Fibroblast of skin of right quadriceps (primary cell): ENCODE results near the gene MOB3B.

Source experiments
- DNase-seq: peaks from one replicate; pipeline ENCODE4 v3.0.0-alpha.2; 2013

The MOB3B gene

DNA sequence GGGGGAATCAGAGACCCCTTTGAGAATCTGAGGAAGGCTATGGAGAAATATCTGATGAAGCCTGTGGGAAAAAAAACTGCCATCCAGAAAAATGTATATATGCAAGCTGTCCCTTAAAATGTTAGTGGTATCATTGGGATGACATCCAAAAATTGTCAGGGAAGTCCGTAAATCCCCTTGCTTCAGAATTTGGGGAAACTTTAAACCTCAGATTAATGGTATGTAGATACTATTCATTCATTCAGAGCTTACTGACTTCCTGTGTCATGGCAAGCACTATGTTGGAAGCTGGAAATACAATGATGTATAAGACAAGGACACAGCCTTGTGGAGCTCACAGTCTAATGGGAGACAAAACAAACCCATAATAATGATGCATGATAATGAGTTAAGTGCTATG, 10.9 kb upstream of the MOB3B start:
- no peak for DNase-seq

DNA sequence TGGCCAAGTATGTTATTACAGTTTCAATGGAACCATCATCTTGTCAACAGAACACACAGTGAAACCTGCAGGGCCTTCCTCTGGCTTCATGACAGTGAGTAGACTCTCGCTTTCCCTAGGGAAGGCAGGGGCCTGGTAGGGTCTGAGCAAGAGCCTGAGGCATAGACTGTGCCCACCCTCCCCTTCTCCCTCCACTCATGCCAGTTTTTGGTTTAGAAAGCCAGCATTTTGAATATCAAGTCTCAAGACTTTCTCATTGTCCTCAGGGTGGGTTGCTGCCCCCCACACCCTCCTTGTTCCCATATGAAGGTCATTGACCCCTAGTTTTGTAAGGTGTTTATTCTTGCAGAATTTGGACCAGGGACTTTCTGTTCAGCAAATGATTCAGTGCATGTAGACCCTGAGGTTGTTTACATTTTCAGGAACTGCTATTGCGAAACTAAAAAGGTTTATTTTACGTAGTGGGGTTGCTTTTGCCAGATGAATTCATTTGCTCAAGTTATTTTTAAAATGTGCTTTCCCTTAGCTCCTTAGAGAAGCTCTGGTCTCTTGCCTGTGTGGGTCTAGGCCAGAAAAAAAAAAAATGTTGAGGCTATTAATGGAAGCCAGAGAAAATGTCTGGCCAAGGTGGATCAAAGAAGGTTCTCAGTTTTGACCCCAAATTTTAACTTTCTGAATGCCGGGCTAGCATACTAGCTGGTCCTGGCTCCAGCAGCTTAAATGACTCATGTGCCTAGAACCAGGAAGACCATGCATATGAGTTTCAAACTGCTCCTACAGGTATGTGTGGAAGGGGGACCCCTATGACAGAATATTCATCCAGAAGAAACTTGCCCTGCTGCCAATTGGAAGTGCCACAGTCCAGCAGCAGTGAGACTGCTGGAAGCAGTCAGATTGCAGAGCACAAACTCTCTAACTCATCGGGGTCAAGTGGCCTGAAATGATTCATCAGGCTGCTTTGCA, 10.1 kb upstream of the MOB3B start:
- DNase-seq: peak; percentile 44

DNA sequence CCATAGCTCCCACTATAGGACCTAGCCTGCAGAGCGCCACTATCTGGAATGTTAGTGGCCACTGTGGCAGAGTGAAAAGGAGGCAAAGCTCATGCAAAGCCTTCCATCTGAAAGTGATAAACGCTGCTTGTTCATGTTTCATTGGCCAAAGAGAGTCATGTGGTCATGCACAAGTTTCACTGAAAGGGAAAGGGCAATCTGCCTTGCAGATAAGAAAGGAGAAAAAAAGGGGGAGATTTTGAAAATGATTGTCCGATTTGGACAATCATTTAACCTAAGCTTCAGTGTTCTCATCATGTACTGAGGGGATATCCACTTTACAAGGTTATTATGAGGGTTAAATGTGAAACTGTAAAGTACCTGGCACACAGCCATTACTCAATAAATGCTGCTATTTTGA, 9.0 kb upstream of the MOB3B start:
- DNase-seq: no peak

DNA sequence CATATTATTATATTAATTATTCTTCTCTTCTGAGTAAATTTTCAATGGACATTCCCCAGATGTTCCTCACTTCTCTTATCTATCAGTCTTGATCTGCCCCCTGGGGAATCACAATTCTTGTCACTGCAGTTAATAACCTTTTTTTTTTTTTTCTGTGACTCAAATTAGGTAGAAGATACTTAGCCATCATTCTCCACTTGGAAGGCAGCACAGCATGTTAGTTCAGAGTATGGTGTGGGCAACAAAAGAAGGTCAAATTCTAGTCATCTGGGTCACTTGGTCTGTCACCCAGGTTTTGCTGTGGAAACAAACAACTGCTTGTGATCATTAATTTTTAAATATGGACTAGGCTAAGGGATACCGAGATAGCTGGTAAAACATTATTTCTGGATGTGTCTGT, 8.1 kb upstream of the MOB3B start:
- no peak for DNase-seq

DNA sequence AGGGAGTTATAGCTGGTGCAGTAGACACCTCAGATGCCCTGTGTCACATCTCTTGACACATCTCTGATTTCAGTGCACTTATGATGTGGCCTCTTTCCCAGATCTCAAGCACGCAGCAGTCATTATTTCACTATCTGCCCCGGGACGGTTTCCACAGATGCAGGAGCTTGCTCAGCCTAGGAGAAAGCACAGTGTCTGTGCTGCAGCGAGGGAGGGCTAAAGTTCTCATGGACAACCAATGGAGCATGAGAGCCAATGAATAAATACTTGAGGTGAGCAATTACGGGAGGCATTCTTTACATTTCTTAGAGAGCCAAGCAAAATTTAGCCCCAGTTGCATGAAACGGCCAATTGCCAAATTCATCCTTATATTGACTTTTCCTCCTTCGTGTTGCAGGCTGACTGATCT, 7.4 kb upstream of the MOB3B start:
- no peak for DNase-seq

DNA sequence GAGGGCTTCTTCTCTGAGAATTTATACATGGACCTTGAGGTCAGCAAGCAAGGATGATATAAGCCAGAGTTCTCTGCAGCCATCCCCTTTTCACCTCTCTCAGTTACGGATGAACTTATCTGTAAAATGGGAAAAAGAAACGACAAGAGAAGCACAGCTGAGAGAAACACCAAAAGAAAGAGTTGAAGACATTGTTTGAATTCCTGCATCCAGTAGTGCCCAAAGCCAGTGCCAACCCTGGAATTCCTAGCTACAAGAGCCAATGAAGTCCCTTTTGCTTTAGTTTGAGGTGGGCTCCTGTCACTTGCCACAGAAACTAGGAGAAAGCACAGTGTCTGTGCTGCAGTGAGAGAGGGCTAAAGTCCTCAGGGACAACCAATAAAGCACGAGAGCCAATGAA, 6.6 kb upstream of the MOB3B start:
- no peak for DNase-seq

DNA sequence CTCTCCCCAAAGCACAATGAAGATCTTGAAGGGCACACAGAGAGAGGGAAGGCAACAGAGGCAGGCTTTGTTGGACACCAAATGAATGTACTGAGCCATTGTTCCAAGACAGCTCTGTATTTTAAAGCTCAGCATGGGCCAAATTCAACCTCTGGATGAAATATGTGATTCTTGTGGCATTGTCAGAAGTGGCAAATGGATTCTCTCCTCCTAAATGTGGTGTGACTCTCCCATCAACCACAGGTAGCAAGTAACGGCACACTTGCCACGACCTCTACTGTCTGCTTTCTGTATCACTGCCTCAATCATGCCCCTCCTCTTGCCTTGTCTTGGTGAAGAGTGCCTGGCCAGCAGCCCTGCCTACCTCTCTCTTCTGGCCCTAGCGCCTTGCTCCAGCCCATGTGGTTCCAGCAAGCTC, 6.1 kb upstream of the MOB3B start:
- DNase-seq: no peak

DNA sequence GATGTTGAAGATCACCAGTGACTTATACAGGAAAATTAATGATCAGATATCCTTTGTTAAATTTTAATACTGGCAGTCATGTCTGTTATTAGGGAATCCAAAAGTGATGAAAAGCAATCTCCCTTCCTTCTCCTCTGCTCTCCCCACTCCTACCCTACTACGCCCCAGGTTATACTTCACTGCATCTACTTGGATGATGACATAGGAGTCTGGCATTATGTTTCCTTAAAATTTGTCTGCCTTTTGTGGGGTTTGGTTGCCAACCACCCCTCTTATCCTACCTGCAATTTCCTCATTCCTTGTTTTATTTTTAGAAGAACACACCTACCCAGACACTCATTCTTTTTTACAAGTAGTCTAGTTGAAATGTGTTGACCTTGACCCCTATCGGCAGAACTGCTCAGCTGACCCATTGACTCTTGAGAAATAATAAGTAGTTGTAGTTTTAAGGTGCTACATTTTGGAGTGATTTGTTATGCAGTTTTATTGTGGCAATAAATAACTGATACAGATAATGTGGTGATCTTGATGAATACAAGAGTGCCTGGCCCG, 5.1 kb upstream of the MOB3B start:
- DNase-seq: no peak

DNA sequence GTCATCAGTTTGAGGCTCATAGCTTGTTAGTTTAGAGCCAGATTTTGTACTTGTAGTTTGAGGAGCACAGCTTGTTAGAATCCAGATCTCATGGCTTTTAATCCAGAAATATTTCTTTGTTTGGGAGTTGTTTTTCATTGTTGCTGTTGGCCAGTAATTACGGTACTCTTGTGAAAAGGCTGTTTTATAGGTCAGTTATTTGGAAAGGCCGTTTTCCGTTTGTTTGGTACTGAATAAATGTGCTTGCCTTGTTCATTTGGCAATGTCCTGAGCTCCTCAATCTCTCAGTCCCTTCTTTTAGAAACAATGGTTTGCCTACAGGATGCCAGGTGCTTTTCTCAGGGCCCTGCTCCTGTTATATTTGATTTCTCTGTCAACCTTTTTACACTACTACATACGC, 4.5 kb upstream of the MOB3B start:
- no peak for DNase-seq

DNA sequence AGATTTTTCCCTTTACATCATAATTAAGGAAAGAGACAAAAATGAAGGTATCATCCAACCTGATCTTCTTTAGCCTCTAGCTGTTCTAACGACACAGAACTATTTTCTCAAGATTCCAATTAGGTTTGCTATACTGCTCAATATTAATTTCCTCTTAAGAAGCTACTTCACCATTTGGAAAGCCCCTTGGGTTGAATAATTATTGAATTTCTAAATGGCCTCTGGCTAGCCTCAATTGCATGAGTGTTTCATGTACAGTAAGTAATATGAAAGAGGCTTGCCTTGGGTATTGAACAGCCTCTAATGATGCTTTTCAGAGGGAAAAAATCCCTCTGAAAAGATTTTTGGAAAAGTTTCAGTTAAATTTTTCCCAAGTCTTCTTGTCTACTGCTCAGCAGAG, 3.7 kb upstream of the MOB3B start:
- no peak for DNase-seq

DNA sequence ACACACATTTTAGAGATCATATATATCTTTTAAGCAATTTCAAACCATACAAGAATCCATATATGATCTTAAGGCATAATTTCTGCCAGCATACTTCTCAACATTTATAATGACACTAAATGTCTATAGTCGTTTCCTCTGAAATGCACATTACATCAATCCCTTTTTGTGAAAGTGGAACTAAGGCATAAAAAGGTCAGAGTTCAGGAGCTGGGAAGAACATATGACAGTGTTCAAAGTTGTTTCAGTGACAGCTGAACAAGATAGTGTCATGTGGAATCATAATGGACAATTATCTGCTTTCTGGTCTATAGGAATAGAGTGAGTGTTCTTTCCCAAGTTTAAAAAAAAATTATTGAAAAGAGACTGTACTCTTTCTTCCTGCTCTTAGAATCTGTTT, 2.4 kb upstream of the MOB3B start:
- DNase-seq: no peak

DNA sequence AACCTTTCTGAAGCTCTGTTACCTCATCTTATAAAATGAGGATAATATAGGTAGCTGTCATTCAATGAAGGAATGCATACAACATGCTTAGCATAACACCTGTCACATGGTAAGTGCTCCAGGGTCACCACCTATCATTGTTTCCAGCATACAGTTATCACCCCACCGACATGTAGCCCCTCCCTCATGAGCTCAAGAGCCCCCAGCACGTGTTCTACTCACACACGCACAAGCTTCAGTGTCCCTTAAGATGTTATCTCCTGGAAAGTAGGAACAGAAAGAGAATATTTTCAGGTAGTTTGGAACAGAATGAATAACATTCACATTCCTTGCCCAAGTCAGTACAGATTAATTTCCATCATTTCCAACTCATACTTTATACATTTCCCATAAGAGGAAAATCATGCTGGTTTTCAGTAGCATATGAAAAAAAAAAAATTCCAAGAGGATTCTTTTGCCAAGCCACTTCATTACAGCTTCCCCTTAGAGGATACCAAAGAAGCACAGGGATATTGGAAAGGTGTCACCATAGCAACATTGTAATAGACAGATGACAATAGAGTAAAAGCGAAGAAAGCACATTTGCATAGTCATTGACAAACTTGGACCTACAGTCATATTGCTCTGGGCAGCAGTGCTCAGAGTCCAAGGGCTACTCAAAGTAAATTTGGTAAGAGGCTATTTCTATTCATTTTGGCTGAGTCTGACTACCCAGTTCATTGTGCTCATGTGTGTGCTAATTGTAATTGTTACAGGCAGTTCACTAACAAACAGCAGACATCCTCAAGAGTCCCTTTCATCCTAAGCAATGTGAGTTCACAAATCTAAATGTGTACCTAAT, 1.5 kb upstream of the MOB3B start:
- DNase-seq: no peak

DNA sequence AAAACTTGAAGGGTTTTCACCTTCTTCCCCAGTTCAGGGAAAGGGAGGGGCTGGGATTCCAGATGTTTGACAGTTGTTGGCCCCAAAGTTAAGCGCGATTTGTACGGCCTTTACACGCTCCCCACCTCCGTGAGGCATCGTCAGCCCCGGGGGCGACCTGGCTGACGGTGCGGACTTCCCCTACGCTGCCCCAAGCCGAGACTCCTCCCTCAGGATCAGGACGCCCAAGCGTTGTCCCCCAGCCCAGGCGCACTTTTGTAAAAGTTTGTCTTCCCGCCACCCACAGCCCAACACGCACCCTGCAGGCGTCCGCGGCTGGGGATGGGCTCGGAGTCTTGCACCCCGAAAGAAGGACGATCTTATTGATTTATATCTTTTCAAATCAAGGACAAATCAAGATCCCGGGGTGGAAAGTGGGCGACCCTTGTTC, 713 bp downstream of the MOB3B start:
- DNase-seq: no peak

DNA sequence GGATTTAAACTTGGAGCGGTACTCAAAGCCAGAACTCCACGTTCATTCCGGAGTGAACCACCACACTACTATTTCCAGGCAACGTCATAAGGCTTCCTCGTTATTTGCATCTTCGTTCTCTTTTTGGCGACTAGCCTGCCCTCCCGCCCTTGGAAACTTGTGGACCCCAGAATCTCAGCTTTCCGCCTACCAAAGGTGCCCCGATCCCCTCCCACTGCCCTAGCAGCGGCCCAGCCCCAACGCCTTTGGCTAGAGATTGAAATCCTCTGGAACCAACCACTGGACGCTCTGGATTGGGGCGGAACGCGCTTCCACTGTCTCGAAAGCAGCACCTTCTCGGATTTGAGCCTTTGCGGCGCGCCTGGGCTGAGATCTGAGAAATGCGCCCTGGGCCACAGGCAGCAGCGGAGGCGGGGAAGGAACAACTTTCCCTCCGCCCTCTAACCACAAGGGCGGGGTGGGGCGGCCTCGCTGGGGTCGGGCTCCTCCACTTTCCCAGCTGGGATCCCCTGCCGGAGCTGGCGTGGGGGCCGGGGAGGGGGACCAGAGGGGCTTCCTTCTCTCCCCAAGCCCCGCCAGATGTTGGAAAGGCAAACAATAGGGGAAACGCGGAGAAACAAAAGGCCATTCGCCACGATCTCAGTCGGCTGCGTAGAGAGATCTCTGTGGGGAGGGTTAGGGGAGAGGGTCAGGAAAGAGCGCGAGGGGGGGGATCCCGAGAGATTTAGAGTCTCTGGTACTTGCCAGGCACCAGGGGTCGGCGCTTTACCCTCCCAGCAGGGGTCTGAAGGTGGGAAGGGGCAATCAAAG, 1.3 kb downstream of the MOB3B start:
- DNase-seq: peak; percentile 34

DNA sequence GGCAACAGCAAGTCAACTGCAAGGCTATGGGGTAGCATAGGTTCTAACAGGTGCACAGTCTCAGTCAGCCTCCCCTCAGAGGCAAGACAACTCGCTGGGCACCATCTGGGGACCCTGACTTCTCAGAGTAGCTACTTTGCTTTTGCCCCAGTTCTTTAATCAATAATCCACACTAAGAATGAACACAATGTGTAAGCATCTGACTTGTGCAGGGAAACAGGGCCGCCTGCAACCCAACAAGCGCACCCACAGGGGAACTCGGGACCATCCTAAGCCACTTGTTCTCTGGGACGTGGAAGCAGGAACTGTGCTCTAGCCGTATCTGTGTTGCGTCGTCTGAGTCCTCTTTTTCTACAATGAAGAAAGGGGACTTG, 1.9 kb downstream of the MOB3B start:
- DNase-seq: no peak

DNA sequence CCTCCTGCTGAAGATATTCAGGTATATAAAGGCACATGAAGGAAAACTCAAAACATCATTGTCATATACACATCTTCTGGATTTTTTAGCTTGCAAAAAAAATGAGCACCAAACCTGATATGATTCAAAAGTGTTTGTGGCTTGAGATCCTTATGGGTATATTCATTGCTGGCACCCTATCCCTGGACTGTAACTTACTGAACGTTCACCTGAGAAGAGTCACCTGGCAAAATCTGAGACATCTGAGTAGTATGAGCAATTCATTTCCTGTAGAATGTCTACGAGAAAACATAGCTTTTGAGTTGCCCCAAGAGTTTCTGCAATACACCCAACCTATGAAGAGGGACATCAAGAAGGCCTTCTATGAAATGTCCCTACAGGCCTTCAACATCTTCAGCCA, 5.4 kb downstream of the MOB3B start, which contains the start of gene IFNK:
Gene IFNK, plus strand, starts transcription at position 55 of the 400 bp plus-strand sequence. Its CDS starts 47 bp downstream, at position 102.
- DNase-seq: no peak

DNA sequence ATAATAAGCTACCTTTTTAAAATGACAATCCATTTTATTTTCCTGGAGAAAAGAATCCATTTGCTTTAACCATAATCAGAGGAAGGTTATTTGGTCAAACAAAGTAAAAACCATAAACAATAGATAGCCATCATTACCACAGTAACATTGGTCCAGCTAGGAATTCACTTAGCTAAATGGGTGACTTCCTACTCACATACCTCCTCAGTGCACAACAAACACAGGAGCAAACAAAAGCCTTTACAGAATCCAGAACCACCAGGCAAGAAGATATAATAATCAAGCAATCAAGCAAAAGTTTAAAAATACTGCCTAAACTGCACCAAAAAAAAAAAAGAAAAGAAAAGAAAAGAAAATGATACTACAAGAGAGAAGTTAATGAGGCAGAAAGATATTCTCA, 6.5 kb downstream of the MOB3B start:
- DNase-seq: no peak

DNA sequence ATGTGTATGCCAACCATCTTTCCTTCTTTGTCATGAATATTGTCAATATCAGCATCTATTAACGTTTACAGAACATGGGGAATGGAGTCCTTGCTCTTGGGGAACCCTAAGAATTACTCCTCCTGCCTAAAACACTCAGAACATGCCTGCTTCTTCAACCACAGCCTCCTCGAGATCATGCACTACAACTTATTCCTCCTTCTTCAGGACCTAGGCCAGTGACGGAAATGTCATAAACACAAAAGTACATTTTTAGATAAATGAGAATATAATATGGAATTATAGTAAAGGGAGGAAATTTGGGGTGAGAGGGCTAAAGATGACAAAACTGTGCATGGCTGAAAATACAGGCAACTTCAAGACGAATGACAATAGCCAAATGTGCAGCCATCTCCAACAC, 8.6 kb downstream of the MOB3B start:
- no peak for DNase-seq

DNA sequence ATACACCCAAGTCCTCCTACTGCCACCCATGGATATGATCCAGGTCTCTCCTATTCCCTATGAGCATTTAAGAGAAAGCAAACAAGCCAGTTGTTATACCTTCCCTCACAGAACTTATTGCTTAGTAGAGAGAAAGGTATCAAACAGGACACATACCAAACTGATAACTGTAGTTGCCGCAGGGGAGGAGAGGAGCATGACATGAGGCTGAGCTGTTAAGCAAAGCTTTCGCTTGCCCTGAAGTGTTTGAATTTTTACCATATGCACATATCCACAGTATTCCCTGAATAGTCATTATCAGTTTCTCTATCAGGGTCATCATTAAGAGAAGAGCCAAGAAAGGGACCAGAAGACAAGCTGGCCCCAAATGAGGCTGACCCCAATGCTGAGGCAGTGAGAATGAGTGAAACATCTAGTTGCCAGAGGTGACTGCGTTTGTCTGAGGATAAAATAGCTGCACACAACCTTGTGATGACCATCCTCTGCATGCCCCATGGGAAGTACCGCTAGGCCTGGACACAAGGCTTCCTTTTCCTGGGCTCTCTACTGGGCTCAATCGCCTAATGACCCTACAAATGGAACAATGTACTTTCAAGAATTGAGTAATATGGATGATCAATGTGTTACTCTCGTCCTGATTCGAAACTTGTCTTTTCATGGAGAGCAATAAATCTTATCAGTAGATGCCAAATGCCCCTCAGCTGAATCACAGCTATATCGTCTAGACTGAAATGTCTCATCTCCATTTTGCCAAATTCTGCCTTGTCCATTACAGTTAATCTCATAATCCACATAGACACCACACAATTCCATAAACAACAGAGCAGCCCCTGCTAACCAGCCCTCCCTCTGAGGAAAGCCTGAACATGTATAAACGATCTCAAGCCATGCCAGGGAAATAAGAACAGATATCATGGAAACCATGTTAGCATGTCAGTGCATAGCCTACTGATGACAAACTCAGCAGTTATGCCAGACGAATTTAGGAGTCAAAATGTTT, 9.8 kb downstream of the MOB3B start:
- DNase-seq: no peak

DNA sequence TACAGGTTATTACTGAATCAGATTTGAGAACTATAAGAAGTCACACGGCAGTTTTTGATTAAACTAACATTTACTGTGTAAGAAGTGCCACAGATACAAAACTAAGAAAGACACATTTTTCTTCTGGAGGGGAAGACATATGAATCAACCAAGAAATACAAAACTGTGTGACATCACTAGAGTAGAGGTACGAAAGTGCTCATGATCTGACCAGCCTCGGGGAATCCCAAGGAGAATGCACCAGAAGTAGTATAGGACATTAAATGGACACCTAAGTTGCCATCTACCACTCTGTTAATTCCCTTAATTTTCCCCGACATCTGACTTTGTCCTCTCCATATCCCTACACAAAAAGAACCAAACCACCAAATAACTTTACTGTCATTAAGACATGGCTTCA, 10.8 kb downstream of the MOB3B start:
- no peak for DNase-seq

DNA sequence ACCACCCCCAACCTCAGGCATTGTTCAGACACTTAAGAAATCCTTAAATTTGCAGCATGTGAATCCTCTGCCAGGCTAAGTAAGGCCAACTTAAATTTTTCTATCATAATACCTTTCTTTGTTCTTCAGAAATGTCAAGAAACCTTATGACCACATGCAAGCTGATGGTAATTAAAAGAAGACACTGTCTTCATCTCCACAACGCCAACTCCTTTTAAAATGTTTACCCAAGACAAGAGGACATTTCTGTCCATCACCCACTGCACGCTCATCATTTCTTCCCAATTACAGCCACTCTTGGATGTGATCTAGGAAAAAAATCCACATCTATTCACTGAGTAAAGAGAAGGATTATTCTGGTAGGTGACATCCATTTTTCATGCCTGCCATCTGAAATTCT, 11.6 kb downstream of the MOB3B start:
- no peak for DNase-seq
